MCF 10A (cell line): ENCODE measurements around the gene DIDO1. TPM values are rescaled to one million over a fixed set of nuclear protein-coding genes. Genes with fewer than 3 reads are reported as not detected.

Source experiments
- BruUV-seq: library from RNA; stranded (reverse); fragments of 400-500 nt; replicated peaks from 2 replicates; lab custom pipeline; 2021; lab: Mats Ljungman, UMichigan
- CTCF ChIA-PET: fragments of 300-600 bp; sonication (Branson Sonifier 250); formaldehyde crosslinking; extraction: SDS; loops from one replicate; lab custom pipeline; 2021; ENCODE audit warnings: antibody characterized with exemption, inconsistent platforms; lab: Yijun Ruan, JAX
- POLR2A ChIA-PET: fragments of 300-600, 350-650 bp; sonication (Branson Sonifier 250); formaldehyde crosslinking; extraction: SDS; loops from one replicate; lab custom pipeline; 2020; ENCODE audit warnings: antibody characterized with exemption, inconsistent platforms; lab: Yijun Ruan, JAX
- DNase-seq: peaks from one replicate; pipeline ENCODE4 v3.0.0-alpha.2; 2018; ENCODE audit not compliant: unreplicated experiment
- H3K27ac Mint-ChIP-seq: one replicate; pipeline ENCODE4 v1.8.0; 2022; ENCODE audit warnings: mild to moderate bottlenecking, low read depth, mixed read lengths; ENCODE audit not compliant: unreplicated experiment
- H3K27me3 Mint-ChIP-seq: one replicate; pipeline ENCODE4 v1.8.0; 2022; ENCODE audit warnings: mixed read lengths; ENCODE audit not compliant: insufficient read depth, unreplicated experiment
- H3K36me3 Mint-ChIP-seq: one replicate; pipeline ENCODE4 v1.8.0; 2022; ENCODE audit warnings: mild to moderate bottlenecking, moderate library complexity, mixed read lengths; ENCODE audit not compliant: insufficient read depth, unreplicated experiment
- H3K4me1 Mint-ChIP-seq: one replicate; pipeline ENCODE4 v1.8.0; 2022; ENCODE audit warnings: mixed read lengths; ENCODE audit not compliant: insufficient read depth, unreplicated experiment
- H3K4me3 Mint-ChIP-seq: one replicate; pipeline ENCODE4 v1.8.0; 2022; ENCODE audit warnings: mild to moderate bottlenecking, moderate library complexity, mixed read lengths; ENCODE audit not compliant: unreplicated experiment
- H3K9me3 Mint-ChIP-seq: one replicate; pipeline ENCODE4 v1.8.0; 2022; ENCODE audit warnings: mixed read lengths; ENCODE audit not compliant: unreplicated experiment
- CTCF ChIP-seq: fragments of 200-600 bp; IDR thresholded peaks from one replicate; pipeline ENCODE4 v1.8.0; 2022; ENCODE audit warnings: antibody characterized with exemption, mild to moderate bottlenecking; ENCODE audit not compliant: unreplicated experiment
- intact Hi-C: fragments of 100-400 bp; cut with micrococcal nuclease; formaldehyde crosslinking; loops from 2 replicates; pipeline ENCODE4 v1.14.1; 2022
- total RNA-seq: library from RNA; stranded (reverse); gene quantifications from 2 replicates; pipeline ENCODE4 v1.2.3, GENCODE V29; 2022

The DIDO1 gene
- total RNA-seq, 1 experiment from 2014 or later = 36.8 TPM

GRCh38 chr20:62845416-62846160, 80.7 kb downstream of the DIDO1 start:
- Mint-ChIP-seq H3K4me1 (peaks cover 8% of the 10 kb centered on the region), H3K36me3 (peaks cover 29% of the 10 kb centered on the region), H3K27ac (no peak overlapping the region), H3K4me3 (no peak overlapping the region), H3K27me3 (no peaks in the 10 kb centered on the region), H3K9me3 (no peaks in the 10 kb centered on the region)
- CTCF ChIA-PET = interaction anchor here (0.5 to 1.7 kb wide), 5 partner anchors 9 to 530 kb away, joined by 3 to 5 read pairs (median 3); no protein-coding TSS in a partner anchor
- POLR2A ChIA-PET = interaction anchor here (0.6 to 3.9 kb wide), 7 partner anchors 9 to 590 kb away, joined by 3 to 12 read pairs (median 3); partner anchors contain the start of gene TCFL5
- intact Hi-C loops = no loop called here
- no peak for DNase-seq
- no TSS peak for BruUV-seq
- TF ChIP-seq CTCF = no peak

- Mint-ChIP-seq H3K4me3 (no peak overlapping the region), H3K9me3 (no peaks in the 10 kb centered on the region), H3K27me3 (no peaks in the 10 kb centered on the region), H3K27ac (peak overlapping the region; percentile 42), H3K36me3 (peaks cover 18% of the 10 kb centered on the region), H3K4me1 (peaks cover 8% of the 10 kb centered on the region)
- intact Hi-C loops = no loop called here
- no TSS peak for BruUV-seq
- DNase-seq = no peak
- ChIA-PET CTCF (interaction anchor here (1.1 kb wide), 1 partner anchor 56 kb away, joined by 4 read pairs; no protein-coding TSS in a partner anchor), POLR2A (interaction anchor here (1.5 to 3.9 kb wide), 2 partner anchors 13 to 17 kb away, joined by 3 to 12 read pairs; partner anchors contain the start of gene TCFL5)
- TF ChIP-seq CTCF = no peak
Observed at GRCh38 chr20:62844182-62844581, 82.1 kb downstream of the DIDO1 start.

GRCh38 chr20:62843656-62844055, 82.6 kb downstream of the DIDO1 start:
- BruUV-seq = no TSS peak
- Mint-ChIP-seq H3K9me3 (no peaks in the 10 kb centered on the region), H3K4me1 (peaks cover 8% of the 10 kb centered on the region), H3K27me3 (no peaks in the 10 kb centered on the region), H3K36me3 (peaks cover 18% of the 10 kb centered on the region), H3K4me3 (no peak overlapping the region), H3K27ac (peak overlapping the region; percentile 42)
- ChIA-PET POLR2A (no interaction called here), CTCF (interaction anchor here (1.2 kb wide), 1 partner anchor 35 kb away, joined by 8 read pairs; no protein-coding TSS in a partner anchor)
- no peak for TF ChIP-seq CTCF
- intact Hi-C loops = no loop called here
- peak; percentile 23 for DNase-seq

- DNase-seq = no peak
- no peak for TF ChIP-seq CTCF
- Mint-ChIP-seq H3K36me3 (peaks cover 12% of the 10 kb centered on the region), H3K4me1 (peaks cover 15% of the 10 kb centered on the region), H3K4me3 (no peak overlapping the region), H3K9me3 (no peaks in the 10 kb centered on the region), H3K27me3 (no peaks in the 10 kb centered on the region), H3K27ac (no peak overlapping the region)
- BruUV-seq = no TSS peak
- CTCF ChIA-PET = interaction anchor here (0.6 to 1.4 kb wide), 3 partner anchors 19 to 168 kb away, joined by 3 to 6 read pairs (median 6); no protein-coding TSS in a partner anchor
- intact Hi-C loops = no loop called here
- POLR2A ChIA-PET = interaction anchor here (0.6 to 1.4 kb wide), 4 partner anchors 18 to 47 kb away, joined by 3 to 5 read pairs (median 4); partner anchors contain the start of genes MRGBP and TCFL5
Observed at GRCh38 chr20:62841705-62842212, 84.5 kb downstream of the DIDO1 start.
